Raji (cell line): ENCODE results near the gene DDX39B.

Experiments used
- POLR2A ChIP-seq: IDR thresholded peaks from 2 replicates; pipeline ENCODE4 v1.6.1; 2011; ENCODE audit warnings: low read depth, low read length, control low read depth; ENCODE audit not compliant: insufficient read depth

DDX39B gene

DNA sequence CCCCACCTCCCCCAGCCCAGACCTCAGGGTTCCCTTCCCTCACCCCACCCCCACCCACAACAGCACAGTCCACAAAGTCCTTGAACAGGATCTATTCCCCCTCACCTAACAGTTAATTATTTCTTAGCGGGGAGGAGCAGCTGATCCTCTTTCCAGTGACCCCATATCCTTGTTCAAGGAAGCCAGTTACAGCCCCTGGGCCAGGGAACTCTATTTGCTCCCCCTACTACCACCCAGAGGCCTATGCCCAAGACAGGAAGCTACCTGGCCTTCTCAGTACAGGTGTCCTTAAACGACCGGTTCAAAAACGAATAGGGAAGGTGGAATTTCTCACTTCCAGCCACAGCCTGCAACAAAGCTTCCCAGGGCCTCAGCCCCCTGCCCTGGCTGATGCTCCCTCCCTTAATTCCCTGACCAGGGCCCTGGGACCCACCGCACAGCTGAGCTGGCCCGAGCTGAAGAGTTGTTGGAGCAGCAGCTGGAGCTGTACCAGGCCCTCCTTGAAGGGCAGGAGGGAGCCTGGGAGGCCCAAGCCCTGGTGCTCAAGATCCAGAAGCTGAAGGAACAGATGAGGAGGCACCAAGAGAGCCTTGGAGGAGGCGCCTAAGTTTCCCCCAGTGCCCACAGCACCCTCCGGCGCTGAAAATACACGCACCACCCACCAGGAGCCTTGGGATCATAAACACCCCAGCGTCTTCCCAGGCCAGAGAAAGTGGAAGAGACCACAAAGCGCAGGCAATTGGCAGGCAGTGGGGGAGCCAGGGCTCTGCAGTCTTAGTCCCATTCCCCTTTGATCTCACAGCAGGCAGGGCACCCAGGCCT, 12.3 kb downstream of the DDX39B start:
- TF ChIP-seq POLR2A, result no peak

- TF ChIP-seq POLR2A, result no peak
Observed at GRCh38 chr6:31528821-31529328, 12.9 kb downstream of the DDX39B start, which contains the start of gene MCCD1. Gene MCCD1, plus strand, starts transcription at chr6:31528962. Its CDS starts 53 bp downstream, at chr6:31529015.

- no peak for TF ChIP-seq POLR2A
Observed at GRCh38 chr6:31528307-31528777, 13.5 kb downstream of the DDX39B start.

DNA sequence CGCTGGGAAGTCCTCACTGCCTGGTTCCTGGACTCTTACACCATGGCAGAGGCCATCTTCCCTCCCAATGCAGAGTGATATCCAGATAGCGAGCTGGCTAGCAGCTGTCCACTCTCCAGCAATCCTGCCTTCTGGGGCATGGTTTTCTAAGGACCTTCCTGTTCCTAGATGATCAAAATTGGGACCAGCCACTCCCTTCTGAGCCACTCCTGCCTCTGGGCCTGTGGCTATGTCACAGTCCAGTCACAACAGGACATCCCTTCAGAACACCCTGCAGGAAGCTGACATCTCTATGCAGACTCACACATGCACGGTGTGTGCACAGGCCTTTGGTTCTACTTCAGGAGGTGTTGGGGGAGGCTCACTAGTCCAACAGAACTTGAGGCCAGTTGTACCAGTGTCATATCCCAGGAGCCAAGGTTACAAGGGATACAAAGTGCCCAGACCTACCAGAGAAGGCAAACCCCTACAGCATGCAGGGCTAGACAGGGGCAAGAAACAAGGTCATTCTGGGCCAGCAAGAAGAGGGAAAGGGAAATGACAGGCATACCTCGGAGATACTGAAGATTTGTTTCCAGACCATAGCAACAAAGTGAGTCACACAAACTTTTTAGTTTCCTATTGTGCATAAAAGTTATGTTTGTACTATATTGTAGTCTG, 15.7 kb downstream of the DDX39B start:
- no peak for TF ChIP-seq POLR2A

DNA sequence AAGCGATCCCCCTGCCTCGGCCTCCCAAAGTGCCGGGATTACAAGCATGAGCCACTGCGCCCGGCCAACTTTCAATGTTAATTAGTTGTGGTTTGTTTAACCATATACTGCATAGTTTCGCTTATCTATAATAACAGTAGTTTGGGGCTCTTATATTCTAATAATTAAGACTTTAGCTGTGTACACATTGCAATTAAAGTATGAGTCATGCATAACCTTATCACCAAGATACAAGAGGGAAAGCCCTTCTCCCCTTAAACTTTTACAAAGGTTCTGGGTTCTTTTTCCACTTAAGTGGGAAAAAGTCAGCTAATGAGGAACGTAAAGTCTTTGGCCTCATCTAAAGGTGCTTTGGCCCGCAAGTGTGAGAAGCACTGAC, 16.3 kb downstream of the DDX39B start:
- TF ChIP-seq POLR2A, result no peak

DNA sequence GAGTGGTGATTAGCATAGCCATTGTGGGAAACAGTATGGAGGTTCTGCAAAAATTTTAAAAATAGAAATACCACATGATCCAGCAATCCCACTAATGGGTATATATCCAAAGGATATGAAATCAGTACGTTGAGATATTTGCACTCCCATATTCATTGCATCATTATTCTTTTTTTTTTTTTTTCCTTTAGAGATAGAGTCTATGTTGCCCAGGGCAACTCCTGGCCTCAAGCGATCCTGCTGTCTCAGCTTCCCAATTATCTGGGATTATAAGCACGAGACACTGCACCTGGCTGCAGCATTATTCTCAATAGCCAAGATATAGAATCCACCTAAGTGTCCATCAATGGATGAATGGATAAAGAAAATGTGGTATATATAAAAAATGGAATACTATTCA, 20.0 kb downstream of the DDX39B start:
- no peak for TF ChIP-seq POLR2A

DNA sequence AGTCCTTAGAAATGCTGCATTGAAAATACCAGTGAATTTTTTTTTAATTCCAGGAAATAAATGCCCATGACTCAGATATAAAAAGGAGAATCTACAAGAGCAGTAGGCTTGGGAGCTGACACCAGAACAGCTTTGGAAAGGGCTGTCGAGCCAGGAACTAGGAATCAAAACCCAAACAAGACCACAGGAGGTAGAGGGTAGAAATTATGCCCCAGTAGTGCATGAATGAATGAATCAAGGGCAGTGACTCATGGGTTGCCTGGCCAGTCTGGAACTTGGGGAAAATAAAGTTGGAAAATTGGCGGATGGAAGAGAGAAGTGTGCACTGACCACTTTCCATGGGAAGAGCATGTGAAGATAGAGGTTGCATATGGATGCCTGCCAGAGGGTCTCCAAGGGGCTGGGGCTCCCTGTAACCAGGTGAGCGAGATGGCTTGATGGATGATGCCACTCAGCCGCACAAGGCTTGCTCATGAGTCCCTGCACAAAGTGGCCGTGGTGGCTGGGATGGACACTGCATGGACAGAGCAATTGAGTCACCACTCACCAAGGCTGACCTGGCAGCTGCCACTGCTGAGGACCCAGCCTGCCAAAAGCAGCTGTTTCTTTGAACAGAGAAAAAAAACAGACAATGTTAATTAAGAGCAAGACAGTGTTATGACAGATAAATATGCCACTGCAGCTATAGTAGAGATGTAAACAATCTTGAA, 28.2 kb downstream of the DDX39B start:
- no peak for TF ChIP-seq POLR2A

- no peak for TF ChIP-seq POLR2A
Observed at GRCh38 chr6:31510007-31510406, 31.8 kb downstream of the DDX39B start.

DNA sequence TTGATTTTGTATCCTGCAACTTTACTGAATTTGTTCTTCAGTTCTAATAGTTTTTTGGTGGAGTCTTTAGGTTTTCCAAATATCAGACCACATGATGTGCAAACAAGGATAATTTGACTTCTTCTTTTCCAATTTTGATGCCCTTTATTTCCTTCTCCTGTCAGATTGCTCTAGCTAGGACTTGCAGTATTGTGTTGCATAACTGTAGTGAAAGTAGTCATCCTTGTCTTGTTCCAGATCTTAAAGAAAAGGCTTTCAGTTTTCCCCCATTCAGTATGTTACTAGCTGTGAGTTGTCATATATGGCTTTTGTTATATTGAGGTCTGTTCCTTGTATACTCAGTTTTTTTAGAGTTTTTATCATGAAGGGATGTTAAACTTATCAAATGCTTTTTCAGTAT, 39.2 kb downstream of the DDX39B start:
- TF ChIP-seq POLR2A, result no peak

DNA sequence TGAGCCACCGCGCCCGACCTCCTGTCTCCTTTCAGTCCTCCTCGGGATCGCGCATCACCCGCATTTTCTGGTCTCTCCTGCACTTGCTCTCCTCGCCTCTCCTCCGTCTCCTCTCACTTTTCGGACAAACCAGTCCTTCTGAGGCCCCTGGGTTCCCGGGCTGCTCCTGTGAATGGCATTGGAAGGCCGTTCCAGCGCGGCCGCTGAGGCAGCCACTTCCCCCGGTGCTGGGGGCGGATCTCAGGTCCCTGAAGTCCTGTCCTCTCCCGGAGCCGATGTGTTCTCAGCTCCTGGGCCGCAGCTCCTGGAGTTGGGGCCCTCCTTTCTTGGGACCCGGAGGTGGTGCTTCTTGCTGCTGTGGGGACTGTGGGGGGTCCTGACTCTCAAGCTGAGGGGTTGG, 43.1 kb downstream of the DDX39B start:
- no peak for TF ChIP-seq POLR2A

DNA sequence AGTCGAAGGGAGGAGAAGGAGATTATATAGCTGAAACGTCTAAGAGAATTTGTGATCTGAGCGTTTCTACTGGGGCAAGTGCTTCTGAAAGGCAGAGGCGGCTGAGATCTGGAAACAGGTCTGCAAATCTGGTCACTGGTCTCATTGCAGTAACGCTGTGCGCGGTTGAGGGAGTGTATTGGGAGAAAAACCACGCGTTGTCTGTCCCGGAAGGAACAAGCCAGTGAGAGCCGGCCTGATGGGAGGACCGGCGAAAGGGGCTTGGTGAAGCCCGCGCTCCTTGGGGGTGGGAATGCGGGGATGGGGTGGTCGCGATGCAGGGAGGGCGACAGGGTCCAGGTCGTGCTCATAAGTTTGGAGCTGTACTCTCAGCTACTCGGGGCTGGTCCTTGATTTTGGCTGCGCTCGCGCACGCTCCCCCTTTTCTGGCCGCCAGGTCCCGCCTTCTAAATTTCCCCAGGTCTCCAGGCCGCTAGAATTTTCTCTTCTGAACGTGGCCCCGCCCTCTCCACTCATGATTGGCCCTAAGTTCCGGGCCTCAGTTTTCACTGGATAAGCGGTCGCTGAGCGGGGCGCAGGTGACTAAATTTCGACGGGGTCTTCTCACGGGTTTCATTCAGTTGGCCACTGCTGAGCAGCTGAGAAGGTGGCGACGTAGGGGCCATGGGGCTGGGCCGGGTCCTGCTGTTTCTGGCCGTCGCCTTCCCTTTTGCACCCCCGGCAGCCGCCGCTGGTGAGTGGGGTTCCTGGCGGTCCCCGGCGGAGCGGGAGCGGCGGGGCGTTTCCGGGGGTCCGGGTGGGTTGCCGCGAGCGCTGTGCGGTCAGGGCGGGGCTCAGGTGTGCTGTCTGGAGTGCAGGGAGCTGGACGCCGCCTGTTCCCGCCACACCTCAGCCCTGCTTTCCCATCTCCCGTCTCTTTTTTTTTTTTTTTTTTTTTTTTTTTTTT, 44.0 kb downstream of the DDX39B start, which contains the start of gene MICB:
MICB (plus strand) TSS at position 615 of the 946 bp plus-strand sequence; CDS start at position 664, 49 bp downstream.
- TF ChIP-seq POLR2A, result peak; percentile 81

DNA sequence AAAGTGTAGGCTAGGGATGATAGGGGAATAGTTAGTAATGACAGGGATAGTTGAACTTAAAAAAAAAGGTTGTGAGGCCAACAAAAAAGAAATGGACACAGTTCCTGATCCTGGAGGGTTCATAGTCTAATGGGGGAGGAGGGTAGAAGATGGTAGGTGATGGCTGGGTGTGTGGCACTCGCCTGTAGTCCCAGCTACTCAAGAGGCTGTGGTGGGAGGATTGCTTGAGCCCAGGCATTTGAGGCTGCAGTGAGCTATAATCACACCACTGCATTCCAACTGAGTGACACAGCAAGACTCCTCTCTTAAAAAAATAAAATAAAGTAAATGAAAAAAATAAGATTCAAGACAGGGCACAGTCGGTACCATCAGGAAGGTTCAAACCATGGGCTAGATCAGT, 46.2 kb downstream of the DDX39B start:
- TF ChIP-seq POLR2A, result no peak

- no peak for TF ChIP-seq POLR2A
Observed at GRCh38 chr6:31493875-31494694, 47.7 kb downstream of the DDX39B start.
